B cell (primary cell): Measurements from ENCODE around the gene CHRNA4.

Source experiments
- EZH2 ChIP-seq: IDR thresholded peaks from 2 replicates; pipeline ENCODE4 v1.6.1; 2012; ENCODE audit warnings: borderline replicate concordance, low read depth, mild to moderate bottlenecking, moderate library complexity, low read length; ENCODE audit not compliant: insufficient read depth, poor library complexity, severe bottlenecking
- TF ChIP-seq, protein P1 (sequence below): fragments of 200-600 bp; IDR thresholded peaks from one replicate; pipeline ENCODE4 v1.8.0; 2022; ENCODE audit warnings: antibody characterized with exemption, mild to moderate bottlenecking

DNA sequence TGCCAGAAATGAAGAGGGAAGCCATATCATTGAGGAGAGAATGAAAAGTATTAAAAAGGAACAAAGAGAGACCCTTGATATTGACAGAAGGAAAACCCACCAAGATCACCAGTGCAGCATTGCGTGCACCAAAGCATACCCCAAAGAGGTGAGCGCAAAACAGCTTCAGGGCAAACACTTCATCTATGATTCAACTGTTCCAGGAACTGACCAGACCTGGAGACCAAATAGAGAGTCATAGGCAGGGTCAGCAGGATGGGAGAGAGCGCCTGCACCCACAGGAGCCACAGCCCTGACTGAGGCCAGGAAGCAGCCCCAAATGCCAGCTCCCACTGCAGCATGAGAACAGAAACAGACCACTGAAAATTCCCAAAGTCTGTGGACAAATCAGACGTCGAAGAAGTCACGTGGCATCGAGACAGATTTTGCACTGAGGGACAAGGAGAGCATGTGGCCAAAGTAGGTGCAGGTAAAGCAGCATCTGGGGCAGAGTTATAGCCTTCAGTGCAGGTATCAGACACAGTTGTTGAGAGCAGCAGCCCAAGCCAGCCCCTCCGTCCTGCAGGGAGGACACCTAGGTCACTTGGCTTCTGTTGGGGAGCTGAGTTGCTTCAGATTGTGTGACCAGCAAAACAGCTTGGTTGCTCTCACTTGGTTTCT is 29.3 kb downstream of the CHRNA4 start:
- TF ChIP-seq, protein P1, sequence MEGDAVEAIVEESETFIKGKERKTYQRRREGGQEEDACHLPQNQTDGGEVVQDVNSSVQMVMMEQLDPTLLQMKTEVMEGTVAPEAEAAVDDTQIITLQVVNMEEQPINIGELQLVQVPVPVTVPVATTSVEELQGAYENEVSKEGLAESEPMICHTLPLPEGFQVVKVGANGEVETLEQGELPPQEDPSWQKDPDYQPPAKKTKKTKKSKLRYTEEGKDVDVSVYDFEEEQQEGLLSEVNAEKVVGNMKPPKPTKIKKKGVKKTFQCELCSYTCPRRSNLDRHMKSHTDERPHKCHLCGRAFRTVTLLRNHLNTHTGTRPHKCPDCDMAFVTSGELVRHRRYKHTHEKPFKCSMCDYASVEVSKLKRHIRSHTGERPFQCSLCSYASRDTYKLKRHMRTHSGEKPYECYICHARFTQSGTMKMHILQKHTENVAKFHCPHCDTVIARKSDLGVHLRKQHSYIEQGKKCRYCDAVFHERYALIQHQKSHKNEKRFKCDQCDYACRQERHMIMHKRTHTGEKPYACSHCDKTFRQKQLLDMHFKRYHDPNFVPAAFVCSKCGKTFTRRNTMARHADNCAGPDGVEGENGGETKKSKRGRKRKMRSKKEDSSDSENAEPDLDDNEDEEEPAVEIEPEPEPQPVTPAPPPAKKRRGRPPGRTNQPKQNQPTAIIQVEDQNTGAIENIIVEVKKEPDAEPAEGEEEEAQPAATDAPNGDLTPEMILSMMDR, result no peak
- no peak for TF ChIP-seq EZH2
